Panc1 (cell line): ENCODE results near the gene TRDMT1. TPM values are rescaled to one million over a fixed set of nuclear protein-coding genes. Genes with fewer than 3 reads are reported as not detected.

Experiments used
- ATAC-seq: fragments of 200-7000 bp; cut with Tn5 transposase; 2 replicates; pipeline ENCODE4 v1.9.1; 2020; ENCODE audit warnings: mild to moderate bottlenecking, moderate library complexity
- BruUV-seq: library from RNA; stranded (reverse); fragments of 400-500 nt; replicated peaks from 2 replicates; lab custom pipeline; 2021; lab: Mats Ljungman, UMichigan
- CTCF ChIA-PET: fragments of 300-600 bp; sonication (Branson Sonifier 250); formaldehyde crosslinking; loops from one replicate; lab custom pipeline; 2022; ENCODE audit warnings: antibody characterized with exemption; lab: Charles Lee
- POLR2A ChIA-PET: fragments of 300-600 bp; sonication (Branson Sonifier 250); formaldehyde crosslinking; loops from one replicate; lab custom pipeline; 2022; ENCODE audit warnings: antibody characterized with exemption; lab: Charles Lee
- DNase-seq: peaks from one replicate; pipeline ENCODE4 v3.0.0-alpha.2; 2010; ENCODE audit warnings: low read depth, low spot score
- H3K27ac ChIP-seq: 2 replicates; pipeline ENCODE4 v1.5.1; 2011; ENCODE audit warnings: mild to moderate bottlenecking, low read length, inconsistent platforms
- H3K27me3 ChIP-seq: fragments of 200-500 bp; sonication (Bioruptor generic); 2 replicates; pipeline ENCODE4 v1.6.0; 2014; ENCODE audit warnings: low read length, inconsistent platforms; ENCODE audit not compliant: control insufficient read depth, insufficient read depth
- H3K36me3 ChIP-seq: fragments of 200-500 bp; sonication (Bioruptor generic); 2 replicates; pipeline ENCODE4 v1.5.1; 2014; ENCODE audit warnings: inconsistent platforms, mild to moderate bottlenecking, low read length, moderate library complexity; ENCODE audit not compliant: control insufficient read depth, insufficient read depth
- H3K4me1 ChIP-seq: 2 replicates; pipeline ENCODE4 v1.5.1; 2011; ENCODE audit warnings: inconsistent platforms, mild to moderate bottlenecking, low read length, moderate library complexity; ENCODE audit not compliant: control insufficient read depth, insufficient read depth
- H3K4me3 ChIP-seq, 2 experiments: 2 replicates each; pipeline ENCODE4 v1.5.1; 2011 to 2012; ENCODE audit warnings: low read depth in 2 of 2, low read length in 2 of 2, mild to moderate bottlenecking in 2 of 2, inconsistent platforms in 1 of 2, moderate library complexity in 1 of 2
- H3K9me3 ChIP-seq: fragments of 200-500 bp; sonication (Bioruptor generic); 2 replicates; pipeline ENCODE4 v1.5.1; 2014; ENCODE audit warnings: low read depth, mild to moderate bottlenecking, inconsistent platforms, low read length, moderate library complexity; ENCODE audit not compliant: control insufficient read depth, insufficient read depth
- POLR2AphosphoS5 ChIP-seq: IDR thresholded peaks from 2 replicates; pipeline ENCODE4 v1.6.1; 2012; ENCODE audit warnings: mild to moderate bottlenecking, low read depth, low read length, moderate library complexity
- REST ChIP-seq, 2 experiments: IDR thresholded peaks; 2 replicates each; pipeline ENCODE4 v1.6.1; 2011 to 2012; ENCODE audit warnings: low read depth in 2 of 2, control low read depth in 1 of 2, low read length in 1 of 2, mild to moderate bottlenecking in 1 of 2, moderate library complexity in 1 of 2; ENCODE audit not compliant: insufficient read depth in 1 of 2
- SIN3A ChIP-seq: IDR thresholded peaks from 2 replicates; pipeline ENCODE4 v1.6.1; 2012; ENCODE audit warnings: low read depth, mild to moderate bottlenecking, low read length, moderate library complexity, borderline replicate concordance; ENCODE audit not compliant: insufficient read depth
- TCF7L2 ChIP-seq: IDR thresholded peaks from 2 replicates; pipeline ENCODE4 v1.6.1; 2011; ENCODE audit warnings: mild to moderate bottlenecking, low read depth, low read length, inconsistent platforms
- in situ Hi-C: cut with HindIII; loops from 2 replicates; pipeline ENCODE4 v1.10.0; 2016; ENCODE audit warnings: low sequenced_read_pairs, low pct_unique_long_range_greater_than_20kb
- intact Hi-C: fragments of 100-400 bp; cut with micrococcal nuclease; formaldehyde crosslinking; loops from one replicate; pipeline ENCODE4 v1.10.0; 2022; ENCODE audit not compliant: unreplicated experiment
- total RNA-seq: library from RNA; stranded (reverse); gene quantifications from one replicate; pipeline ENCODE4 v1.2.1, GENCODE V29; 2021; ENCODE audit not compliant: unreplicated experiment
- TF ChIP-seq, protein P1 (sequence below): fragments of 450-650 bp; IDR thresholded peaks from 2 replicates; pipeline ENCODE4 v1.5.1; 2017; ENCODE audit warnings: mild to moderate bottlenecking

Gene TRDMT1
- total RNA-seq, 1 experiment from 2014 or later: 7.6 TPM

- peaks cover 3% of the 10 kb centered on the region; the same call in 1 of the 2 replicates for H3K9me3 ChIP-seq
- ChIA-PET CTCF (no interaction called here), POLR2A (no interaction called here)
Measured at GRCh38 chr10:17106991-17107390, 94.5 kb downstream of the TRDMT1 start.

GRCh38 chr10:17101910-17102266, 99.6 kb downstream of the TRDMT1 start:
- Histone ChIP-seq H3K36me3 (no peaks in the 10 kb centered on the region), H3K9me3 (peaks cover 9% of the 10 kb centered on the region; the same call in 1 of the 2 replicates), H3K27ac (peak overlapping the region; percentile 39; the same call in 1 of the 2 replicates), H3K4me1 (peaks cover 13% of the 10 kb centered on the region), H3K27me3 (no peaks in the 10 kb centered on the region), H3K4me3 (no peak overlapping the region)
- ChIA-PET POLR2A (no interaction called here), CTCF (no interaction called here)
- intact Hi-C loops (no loop called here), in situ Hi-C loops (no loop called here)
- TF ChIP-seq TCF7L2: no peak
- no peak for TF ChIP-seq REST (IDR thresholded peaks at IDR 0.05; ENCODE audit: insufficient read depth in 1 of 2, low read depth in 2 of 2, low read length in 1 of 2)
- no peak for TF ChIP-seq POLR2AphosphoS5
- TF ChIP-seq SIN3A: no peak
- TF ChIP-seq, protein P1, sequence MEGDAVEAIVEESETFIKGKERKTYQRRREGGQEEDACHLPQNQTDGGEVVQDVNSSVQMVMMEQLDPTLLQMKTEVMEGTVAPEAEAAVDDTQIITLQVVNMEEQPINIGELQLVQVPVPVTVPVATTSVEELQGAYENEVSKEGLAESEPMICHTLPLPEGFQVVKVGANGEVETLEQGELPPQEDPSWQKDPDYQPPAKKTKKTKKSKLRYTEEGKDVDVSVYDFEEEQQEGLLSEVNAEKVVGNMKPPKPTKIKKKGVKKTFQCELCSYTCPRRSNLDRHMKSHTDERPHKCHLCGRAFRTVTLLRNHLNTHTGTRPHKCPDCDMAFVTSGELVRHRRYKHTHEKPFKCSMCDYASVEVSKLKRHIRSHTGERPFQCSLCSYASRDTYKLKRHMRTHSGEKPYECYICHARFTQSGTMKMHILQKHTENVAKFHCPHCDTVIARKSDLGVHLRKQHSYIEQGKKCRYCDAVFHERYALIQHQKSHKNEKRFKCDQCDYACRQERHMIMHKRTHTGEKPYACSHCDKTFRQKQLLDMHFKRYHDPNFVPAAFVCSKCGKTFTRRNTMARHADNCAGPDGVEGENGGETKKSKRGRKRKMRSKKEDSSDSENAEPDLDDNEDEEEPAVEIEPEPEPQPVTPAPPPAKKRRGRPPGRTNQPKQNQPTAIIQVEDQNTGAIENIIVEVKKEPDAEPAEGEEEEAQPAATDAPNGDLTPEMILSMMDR: no peak
- no peak for ATAC-seq
- no TSS peak for BruUV-seq
- no peak for DNase-seq

More at GRCh38 chr10:17106991-17107390, 94.5 kb downstream of the TRDMT1 start:
- no TSS peak for BruUV-seq
- Histone ChIP-seq H3K4me1 (peaks cover 13% of the 10 kb centered on the region), H3K27me3 (no peaks in the 10 kb centered on the region), H3K36me3 (no peaks in the 10 kb centered on the region), H3K4me3 (no peak overlapping the region), H3K27ac (peak overlapping the region; percentile 63)
- intact Hi-C loops (no loop called here), in situ Hi-C loops (no loop called here)
- TF ChIP-seq, protein P1: no peak
- TF ChIP-seq REST (IDR thresholded peaks at IDR 0.05; ENCODE audit: insufficient read depth in 1 of 2, low read depth in 2 of 2, low read length in 1 of 2) (no peak), SIN3A (no peak), POLR2AphosphoS5 (no peak), TCF7L2 (no peak)
- DNase-seq (no peak), ATAC-seq (no peak)
